NOMO-1 treated with DMSO at 0.1 percent for 48 hours (cell line): ENCODE results near the gene NRBP1.
"Not testable (repeated sequence)": the region's sequence is repeated elsewhere in the genome, so short reads cannot be mapped to it uniquely, and the experiment has no call there.

ENCODE experiments used
- DNase-seq: peaks from one replicate; lab custom pipeline; 2025; ENCODE audit not compliant: unreplicated experiment; lab: John Stamatoyannopoulos, UW

NRBP1 gene

GRCh38 chr2:27421660-27422250 is 6.7 kb upstream of the NRBP1 start:
- no peak for DNase-seq

- no peak for DNase-seq
These were observed 5.5 kb upstream of the NRBP1 start for GRCh38 chr2:27422958-27423357.

DNA sequence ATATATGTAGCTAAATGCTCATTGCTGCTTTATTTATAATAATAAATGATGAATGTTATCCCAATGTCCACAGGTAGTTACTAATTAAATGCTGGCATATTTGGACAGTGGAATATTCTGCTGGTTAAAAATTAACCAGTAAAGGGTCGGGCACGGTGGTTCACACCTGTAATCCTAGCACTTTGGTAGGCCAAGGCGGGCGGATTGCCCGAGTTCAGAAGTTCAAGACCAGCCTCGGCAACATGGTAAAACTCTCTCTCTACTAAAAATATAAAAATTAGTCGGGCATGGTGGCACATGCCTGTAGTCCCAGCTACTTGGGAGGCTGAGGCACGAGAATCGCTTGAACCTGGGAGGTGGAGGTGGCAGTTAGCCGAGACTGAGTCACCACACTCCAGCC is 3.4 kb upstream of the NRBP1 start:
- not testable (repeated sequence) for DNase-seq

- no peak for DNase-seq
These were observed 593 bp upstream of the NRBP1 start for GRCh38 chr2:27427863-27428212.

DNA sequence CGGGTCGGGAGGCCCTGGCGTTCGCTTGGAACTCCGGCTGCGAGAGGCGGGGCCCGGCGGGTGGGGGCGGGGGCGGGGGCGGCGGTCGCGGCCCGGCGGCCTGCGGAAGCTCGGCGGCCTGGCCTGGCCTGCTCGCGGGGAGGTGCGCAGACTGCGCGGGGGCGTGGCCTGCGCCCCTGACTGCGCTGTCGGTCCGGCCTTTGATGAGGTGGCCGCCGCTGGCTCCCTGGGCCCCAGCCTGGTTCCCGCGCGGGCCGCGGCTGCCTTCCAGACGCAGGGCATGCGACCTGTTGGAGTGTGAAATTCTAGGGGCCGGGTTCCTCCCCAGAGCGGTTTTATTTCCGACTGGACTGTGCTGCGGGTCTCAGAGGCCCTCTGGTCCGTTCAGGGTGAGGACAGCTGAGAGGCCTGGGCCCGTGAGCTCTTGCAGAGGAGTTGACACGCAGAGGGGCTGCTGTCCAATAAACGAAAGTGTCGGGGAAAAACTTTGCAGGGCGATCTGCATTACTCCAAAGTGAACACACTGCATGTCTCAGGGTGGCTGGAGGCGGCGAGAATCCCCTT is 629 bp downstream of the NRBP1 start:
- peak; percentile 79 for DNase-seq

DNA sequence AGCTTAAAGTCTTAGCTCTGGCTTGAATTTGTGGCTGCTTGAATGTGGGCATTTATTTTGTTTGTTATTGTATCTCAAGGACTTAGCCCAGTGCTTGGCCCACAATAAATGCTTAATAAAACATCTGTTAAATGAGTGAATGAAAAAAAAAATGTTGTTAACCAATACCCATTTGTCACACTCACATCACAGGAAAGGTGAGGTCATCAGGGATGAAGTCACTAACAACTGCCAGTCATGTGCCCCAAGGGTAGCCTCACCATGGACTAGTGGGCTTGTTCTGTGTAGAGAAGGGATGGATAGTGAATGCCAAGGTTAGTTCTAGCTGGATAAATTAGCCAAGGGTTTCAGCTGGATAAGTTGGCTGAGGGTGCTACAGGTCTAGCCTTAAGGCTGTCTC is 3.0 kb downstream of the NRBP1 start:
- no peak for DNase-seq

DNA sequence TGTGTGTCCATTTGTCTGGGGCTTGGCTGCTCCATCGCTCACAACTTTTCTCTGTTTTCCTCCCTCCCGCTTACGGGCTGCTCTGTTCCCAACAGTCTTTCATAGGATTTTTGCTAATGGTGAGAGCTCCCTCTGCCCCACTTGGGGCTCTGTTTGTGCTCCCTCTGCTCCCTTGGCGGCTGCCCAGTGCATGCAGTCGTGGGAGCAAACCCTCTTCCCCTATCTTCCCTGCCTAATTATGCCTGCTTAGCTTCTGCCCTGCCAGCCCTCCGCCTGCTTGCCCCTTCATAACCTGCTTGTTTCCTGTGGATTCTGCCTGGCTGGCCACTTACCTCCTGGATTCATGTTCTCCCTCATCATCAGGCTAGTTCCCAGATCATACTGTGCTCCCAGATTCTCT is 7.2 kb downstream of the NRBP1 start:
- no peak for DNase-seq

- DNase-seq: no peak
These were observed 12.9 kb downstream of the NRBP1 start for GRCh38 chr2:27441226-27441926.

- no peak for DNase-seq
These were observed 13.8 kb downstream of the NRBP1 start, which contains the start of gene KRTCAP3 for GRCh38 chr2:27441958-27442919. TSS of gene KRTCAP3 (plus strand) at chr2:27442381. CDS start at chr2:27442413, 32 bp downstream.

- no peak for DNase-seq
These were observed 14.5 kb downstream of the NRBP1 start for GRCh38 chr2:27442920-27443282.

GRCh38 chr2:27445155-27445554 is 16.7 kb downstream of the NRBP1 start:
- DNase-seq: no peak

DNA sequence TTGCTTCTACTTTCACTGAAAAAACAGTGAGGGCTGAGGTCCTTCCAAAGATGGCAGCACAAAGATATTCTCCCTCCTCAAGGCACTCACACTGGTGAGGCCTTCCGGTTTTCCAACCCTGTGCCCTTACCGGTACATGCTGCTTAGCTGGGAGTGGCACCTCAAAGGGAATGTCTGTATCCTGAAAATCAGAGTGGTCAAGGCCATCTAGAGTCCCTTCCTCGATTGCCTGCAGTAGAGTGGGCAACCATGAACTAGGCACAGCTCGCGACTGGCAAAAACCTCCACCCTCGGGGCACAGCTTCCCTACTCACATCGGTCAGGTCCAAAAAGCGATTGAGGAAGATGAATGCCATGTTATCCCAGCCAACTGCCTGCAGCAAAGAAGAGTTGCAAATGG is 17.2 kb downstream of the NRBP1 start:
- no peak for DNase-seq

DNA sequence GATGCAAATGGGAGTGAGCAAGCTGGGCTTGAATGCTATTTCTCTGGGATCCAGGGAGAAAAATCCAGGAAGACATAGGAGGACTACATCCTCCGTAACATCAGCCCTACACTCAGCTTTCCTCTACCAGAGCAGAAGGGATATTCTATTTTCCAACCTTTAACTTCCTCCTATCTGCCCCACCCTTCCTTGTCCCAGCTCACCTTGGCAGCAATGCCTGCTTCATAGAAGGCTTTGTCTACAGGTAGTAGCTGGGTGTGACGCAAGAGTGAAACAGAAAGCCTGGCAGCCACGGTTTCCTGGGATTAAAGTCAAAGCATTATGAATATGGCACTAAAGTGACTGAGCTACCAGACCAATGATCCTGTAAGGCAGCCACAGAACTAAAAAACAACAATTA is 17.6 kb downstream of the NRBP1 start:
- no peak for DNase-seq

- DNase-seq: no peak
These were observed 19.9 kb downstream of the NRBP1 start for GRCh38 chr2:27448381-27448780.

- DNase-seq: no peak
These were observed 22.7 kb downstream of the NRBP1 start for GRCh38 chr2:27451095-27451494.

DNA sequence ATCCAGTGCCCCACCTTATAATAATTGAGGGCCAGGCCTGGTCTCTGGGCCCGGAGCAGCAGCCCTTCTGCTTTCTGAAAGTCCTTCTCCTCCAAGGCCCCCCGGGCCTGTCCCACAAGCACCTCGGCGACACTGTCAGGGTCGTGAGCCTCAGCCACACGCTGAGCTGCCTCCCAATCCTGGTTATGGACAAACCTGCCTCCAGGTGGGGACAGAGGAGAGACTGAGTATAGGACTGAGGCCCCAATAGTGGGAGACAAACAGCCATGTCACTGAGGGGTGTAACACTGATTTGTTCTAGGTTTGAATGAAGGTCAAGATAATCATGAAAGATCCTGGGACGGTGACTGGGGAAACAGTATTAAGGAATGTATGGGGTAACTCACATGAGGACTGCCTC is 25.5 kb downstream of the NRBP1 start:
- DNase-seq: no peak

DNA sequence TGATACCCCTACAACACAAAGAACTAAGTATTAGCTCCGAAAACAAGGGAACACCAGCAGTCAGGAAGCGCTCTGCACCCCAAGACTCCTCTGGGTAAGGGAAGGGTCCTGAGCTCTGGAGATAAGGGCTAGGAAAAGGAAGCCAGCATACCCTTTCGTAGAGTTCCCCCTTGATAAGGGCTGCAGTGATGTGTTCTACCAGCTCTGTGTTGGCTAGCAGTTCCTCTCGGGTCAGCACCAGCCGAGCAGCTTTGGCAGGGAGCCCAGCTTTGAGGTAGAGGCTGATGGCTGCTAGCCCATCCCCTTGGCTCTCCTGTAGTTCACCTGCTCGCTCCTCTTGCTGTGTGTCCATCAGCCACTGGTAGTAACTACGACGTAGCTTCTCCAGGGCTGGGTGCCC is 32.7 kb downstream of the NRBP1 start:
- DNase-seq: no peak

- DNase-seq: no peak
These were observed 36.0 kb downstream of the NRBP1 start for GRCh38 chr2:27464443-27464842.

DNA sequence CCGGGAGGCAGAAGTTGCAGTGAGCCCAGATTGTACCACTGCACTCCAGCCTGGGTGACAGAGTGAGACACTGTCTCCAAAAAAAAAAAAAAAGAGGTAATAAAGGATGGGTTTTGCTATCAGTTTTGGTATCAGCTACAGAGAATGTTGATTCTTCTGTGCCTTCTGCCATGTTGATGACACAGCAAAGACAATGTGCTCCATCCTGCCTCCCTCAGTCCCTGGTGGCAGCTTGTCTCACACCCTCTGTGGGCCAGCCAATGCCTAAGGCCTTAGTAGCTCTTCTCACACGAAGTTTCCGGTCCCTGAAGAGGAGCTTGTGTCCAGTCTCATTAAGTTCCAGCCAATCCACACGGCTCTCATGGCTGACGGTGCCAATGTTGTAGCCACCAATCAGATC is 43.5 kb downstream of the NRBP1 start:
- no peak for DNase-seq

GRCh38 chr2:27485496-27485895 is 57.1 kb downstream of the NRBP1 start:
- DNase-seq: no peak

GRCh38 chr2:27489118-27489497 is 60.7 kb downstream of the NRBP1 start:
- DNase-seq: no peak
